Transverse colon (tissue), 3 donors: Measurements from ENCODE around the gene SP140.

Experiments
- EP300 ChIP-seq: sonication (generic); formaldehyde crosslinking; IDR thresholded peaks from one replicate; pipeline ENCODE4 v1.6.1; 2017; ENCODE audit warnings: antibody characterized with exemption, low read depth
- TF ChIP-seq, protein P1 (sequence below), 5 experiments: fragments of 200-600 bp in 3 of 5; fragments of 450-650 bp in 2 of 5; sonication (generic) in 3 of 5; IDR thresholded peaks; 1 replicate in 2 of 5; 2 replicates in 3 of 5; pipeline ENCODE4 v1.5.1; 2016 to 2017; ENCODE audit warnings: antibody characterized with exemption in 5 of 5, inconsistent platforms in 3 of 5, mild to moderate bottlenecking in 2 of 5, moderate library complexity in 1 of 5

DNA sequence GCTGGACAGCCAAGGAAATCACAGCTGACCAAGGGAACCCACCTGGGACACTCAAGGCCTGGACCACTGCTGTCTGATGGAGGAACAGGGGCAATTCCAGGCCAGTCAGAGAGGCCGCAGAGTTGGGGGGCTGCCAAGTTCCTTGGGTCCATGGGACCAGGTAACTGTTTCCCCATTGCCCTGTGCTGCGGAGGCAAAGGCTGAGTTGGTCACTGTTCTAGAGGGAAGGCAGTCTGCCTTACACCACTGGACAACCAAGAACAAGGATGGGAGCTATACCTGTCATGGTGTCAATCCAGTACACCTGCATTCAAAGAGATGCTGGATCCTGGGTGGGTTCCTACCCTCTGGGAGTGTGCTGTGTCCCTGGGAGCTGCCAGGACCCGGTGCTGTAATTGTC, 91.8 kb downstream of the SP140 start:
- no peak for TF ChIP-seq EP300
- TF ChIP-seq, protein P1, sequence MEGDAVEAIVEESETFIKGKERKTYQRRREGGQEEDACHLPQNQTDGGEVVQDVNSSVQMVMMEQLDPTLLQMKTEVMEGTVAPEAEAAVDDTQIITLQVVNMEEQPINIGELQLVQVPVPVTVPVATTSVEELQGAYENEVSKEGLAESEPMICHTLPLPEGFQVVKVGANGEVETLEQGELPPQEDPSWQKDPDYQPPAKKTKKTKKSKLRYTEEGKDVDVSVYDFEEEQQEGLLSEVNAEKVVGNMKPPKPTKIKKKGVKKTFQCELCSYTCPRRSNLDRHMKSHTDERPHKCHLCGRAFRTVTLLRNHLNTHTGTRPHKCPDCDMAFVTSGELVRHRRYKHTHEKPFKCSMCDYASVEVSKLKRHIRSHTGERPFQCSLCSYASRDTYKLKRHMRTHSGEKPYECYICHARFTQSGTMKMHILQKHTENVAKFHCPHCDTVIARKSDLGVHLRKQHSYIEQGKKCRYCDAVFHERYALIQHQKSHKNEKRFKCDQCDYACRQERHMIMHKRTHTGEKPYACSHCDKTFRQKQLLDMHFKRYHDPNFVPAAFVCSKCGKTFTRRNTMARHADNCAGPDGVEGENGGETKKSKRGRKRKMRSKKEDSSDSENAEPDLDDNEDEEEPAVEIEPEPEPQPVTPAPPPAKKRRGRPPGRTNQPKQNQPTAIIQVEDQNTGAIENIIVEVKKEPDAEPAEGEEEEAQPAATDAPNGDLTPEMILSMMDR (IDR thresholded peaks at IDR 0.05): no peak
